Type B pancreatic cell (in vitro differentiated cells): Measurements from ENCODE around the gene KIRREL3. TPM values are rescaled to one million over a fixed set of nuclear protein-coding genes. Genes with fewer than 3 reads are reported as not detected.

Experiments used
- DNase-seq: peaks from one replicate; pipeline ENCODE4 v3.0.0; 2021; ENCODE audit warnings: mixed read lengths; ENCODE audit not compliant: unreplicated experiment; ENCODE audit errors: extremely low spot score
- H3K27ac Mint-ChIP-seq: 2 replicates; pipeline ENCODE4 v1.8.0; 2021; ENCODE audit warnings: mild to moderate bottlenecking, mixed read lengths
- H3K27me3 Mint-ChIP-seq: 2 replicates; pipeline ENCODE4 v1.8.0; 2021; ENCODE audit warnings: mixed read lengths
- H3K36me3 Mint-ChIP-seq: 2 replicates; pipeline ENCODE4 v1.8.0; 2021; ENCODE audit warnings: mixed read lengths
- H3K4me1 Mint-ChIP-seq: one replicate; pipeline ENCODE4 v1.8.0; 2021; ENCODE audit warnings: mixed read lengths; ENCODE audit not compliant: unreplicated experiment
- H3K4me3 Mint-ChIP-seq: 2 replicates; pipeline ENCODE4 v1.8.0; 2021; ENCODE audit warnings: mild to moderate bottlenecking, mixed read lengths
- H3K9me3 Mint-ChIP-seq: 2 replicates; pipeline ENCODE4 v1.8.0; 2021; ENCODE audit warnings: mixed read lengths
- CTCF ChIP-seq: fragments of 200-600 bp; sonication (generic); conservative IDR thresholded peaks from 2 replicates; pipeline ENCODE4 v1.5.0; 2021; ENCODE audit warnings: antibody characterized with exemption, mild to moderate bottlenecking
- total RNA-seq: library from RNA; stranded (reverse); gene quantifications from 2 replicates; pipeline ENCODE4 v1.2.1, GENCODE V29; 2021; ENCODE audit warnings: low replicate concordance

KIRREL3 gene
- total RNA-seq, 1 donor from 2014 or later = 4.1 TPM

GRCh38 chr11:126694065-126694625 lies 306.4 kb downstream of the KIRREL3 start:
- no peak for TF ChIP-seq CTCF
- peaks cover 6% of the 10 kb centered on the region for H3K4me1 Mint-ChIP-seq
- DNase-seq = no peak
- no peak overlapping the region for H3K27ac Mint-ChIP-seq
- H3K27me3 Mint-ChIP-seq = peaks cover 17% of the 10 kb centered on the region
- peaks cover 4% of the 10 kb centered on the region for H3K9me3 Mint-ChIP-seq
- H3K4me3 Mint-ChIP-seq = no peak overlapping the region
- H3K36me3 Mint-ChIP-seq = no peaks in the 10 kb centered on the region

GRCh38 chr11:126687477-126687876 lies 313.1 kb downstream of the KIRREL3 start:
- Mint-ChIP-seq H3K4me3 (no peak overlapping the region), H3K36me3 (no peaks in the 10 kb centered on the region), H3K27me3 (peaks cover 10% of the 10 kb centered on the region), H3K27ac (no peak overlapping the region), H3K9me3 (no peaks in the 10 kb centered on the region), H3K4me1 (no peaks in the 10 kb centered on the region)
- no peak for TF ChIP-seq CTCF
- no peak for DNase-seq

GRCh38 chr11:126686938-126687337 lies 313.6 kb downstream of the KIRREL3 start:
- Mint-ChIP-seq H3K36me3 (no peaks in the 10 kb centered on the region), H3K4me1 (no peaks in the 10 kb centered on the region)

GRCh38 chr11:126683766-126684728 lies 316.5 kb downstream of the KIRREL3 start:
- Mint-ChIP-seq H3K27ac (no peak overlapping the region), H3K4me1 (peaks cover 3% of the 10 kb centered on the region), H3K9me3 (no peaks in the 10 kb centered on the region), H3K27me3 (peaks cover 22% of the 10 kb centered on the region), H3K36me3 (no peaks in the 10 kb centered on the region), H3K4me3 (no peak overlapping the region)
- no peak for DNase-seq
- no peak for TF ChIP-seq CTCF

More at GRCh38 chr11:126686938-126687337, 313.6 kb downstream of the KIRREL3 start:
- Mint-ChIP-seq H3K4me3 (no peak overlapping the region), H3K9me3 (no peaks in the 10 kb centered on the region), H3K27ac (no peak overlapping the region), H3K27me3 (peaks cover 13% of the 10 kb centered on the region)
- no peak for DNase-seq
- no peak for TF ChIP-seq CTCF

GRCh38 chr11:126682590-126682989 lies 318.0 kb downstream of the KIRREL3 start:
- no peaks in the 10 kb centered on the region for H3K9me3 Mint-ChIP-seq
- DNase-seq = no peak
- no peak for TF ChIP-seq CTCF
- H3K27ac Mint-ChIP-seq = no peak overlapping the region
- peaks cover 22% of the 10 kb centered on the region for H3K27me3 Mint-ChIP-seq
- H3K36me3 Mint-ChIP-seq = no peaks in the 10 kb centered on the region
- no peak overlapping the region for H3K4me3 Mint-ChIP-seq
- peaks cover 3% of the 10 kb centered on the region for H3K4me1 Mint-ChIP-seq
